Spinal cord (tissue), 10 donors: ENCODE data around the gene DCXR. TPM values are rescaled to one million over a fixed set of nuclear protein-coding genes. Genes with fewer than 3 reads are reported as not detected.
A peak's percentile ranks its signal among the peaks of the same experiment; 100 is the strongest.

Experiments used
- DNase-seq, 6 donors: peaks; one replicate each; pipeline versions ENCODE4 v3.0.0 to v3.0.0-alpha.2; 2013 to 2015; ENCODE audit warnings: low spot score in 6 of 6, low read depth in 4 of 6
- H3K27ac ChIP-seq: one replicate; pipeline ENCODE4 v1.5.1; 2013; ENCODE audit warnings: low read depth, low read length, control low read depth
- H3K27me3 ChIP-seq: one replicate; pipeline ENCODE4 v1.6.1; 2013; ENCODE audit warnings: low read length; ENCODE audit not compliant: control insufficient read depth, insufficient read depth
- H3K36me3 ChIP-seq: one replicate; pipeline ENCODE4 v1.6.1; 2013; ENCODE audit warnings: low read length; ENCODE audit not compliant: control insufficient read depth, insufficient read depth
- H3K4me1 ChIP-seq: one replicate; pipeline ENCODE4 v1.6.1; 2013; ENCODE audit warnings: low read length; ENCODE audit not compliant: control insufficient read depth, insufficient read depth
- H3K4me3 ChIP-seq: one replicate; pipeline ENCODE4 v1.5.1; 2013; ENCODE audit warnings: low read depth, low read length, control low read depth
- H3K9me3 ChIP-seq: one replicate; pipeline ENCODE4 v1.6.1; 2013; ENCODE audit warnings: low read length; ENCODE audit not compliant: control insufficient read depth, insufficient read depth
- WGBS: methylation state at CpG from one replicate; pipeline ENCODE4 v1.1.5; 2013; ENCODE audit warnings: missing lambda C conversion rate; ENCODE audit not compliant: insufficient coverage; 5-methylcytosine and 5-hydroxymethylcytosine counted together
- polyA plus RNA-seq, 2 donors: library from polyadenylated mRNA; unstranded; fragments of 120-200 nt; gene quantifications; one replicate each; pipeline ENCODE4 v1.2.1, GENCODE V29; 2013; ENCODE audit not compliant: insufficient read length in 2 of 2
- total RNA-seq, 2 donors: library from RNA; depleted of rRNA in 1 of 2; stranded (reverse); fragments of 120-200 nt in 1 of 2; fragments of >200 nt in 1 of 2; gene quantifications; one replicate each; pipeline versions ENCODE4 v1.2.3 to v1.2.4, GENCODE V29; 2013 to 2014
- donor health status: healthy.

Gene DCXR
- total and polyA plus RNA-seq, 4 donors: 44.3 to 145 (median 119) TPM

DNA sequence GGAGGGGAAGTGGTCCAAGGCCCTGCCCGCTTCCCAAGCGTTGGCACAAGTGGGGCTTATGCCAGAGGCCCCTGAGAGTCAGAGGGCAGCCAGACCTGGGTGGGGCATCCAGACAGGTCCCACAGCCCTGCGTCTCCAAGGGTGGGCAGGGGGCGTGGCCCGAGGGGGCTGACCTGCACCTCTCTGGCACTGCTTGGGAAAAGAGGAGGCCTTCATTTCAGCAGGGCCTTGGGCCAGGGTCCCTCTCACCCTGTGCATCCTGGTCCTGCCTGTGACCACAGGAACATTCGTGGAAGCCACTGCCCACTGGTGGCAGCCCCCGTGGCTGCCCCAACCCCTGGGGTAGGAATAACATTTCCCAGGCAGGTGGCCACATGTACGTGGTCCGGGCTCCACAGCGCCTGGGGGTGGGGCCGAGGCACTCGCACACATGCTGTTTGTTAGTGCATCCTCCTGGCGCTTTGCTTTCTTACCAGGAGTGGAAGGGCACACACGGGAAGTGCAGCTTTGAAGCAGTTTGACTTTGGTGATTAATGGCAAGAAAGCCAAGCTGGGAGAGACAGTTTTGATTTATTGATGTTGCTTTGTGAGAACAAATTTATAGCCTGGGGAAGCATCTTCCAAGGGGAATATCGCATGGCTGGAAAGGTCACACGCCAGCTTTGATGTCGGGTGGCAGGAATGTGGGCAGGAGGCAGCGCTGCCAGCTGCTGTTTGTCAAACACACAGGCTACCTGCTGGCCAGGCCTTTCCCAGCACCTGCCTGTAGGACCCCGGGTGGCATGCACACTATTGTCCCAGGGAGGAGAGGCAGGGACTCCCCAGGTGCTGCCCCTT, 19.1 kb downstream of the DCXR start:
- Histone ChIP-seq H3K4me1 (peaks cover 59% of the 10 kb centered on the region), H3K36me3 (peaks cover 80% of the 10 kb centered on the region), H3K4me3 (no peak overlapping the region), H3K27ac (no peak overlapping the region), H3K27me3 (no peaks in the 10 kb centered on the region), H3K9me3 (no peaks in the 10 kb centered on the region)
- no peak for DNase-seq
- 68% methylated on average over 19 of the region's 19 CpGs for WGBS

DNA sequence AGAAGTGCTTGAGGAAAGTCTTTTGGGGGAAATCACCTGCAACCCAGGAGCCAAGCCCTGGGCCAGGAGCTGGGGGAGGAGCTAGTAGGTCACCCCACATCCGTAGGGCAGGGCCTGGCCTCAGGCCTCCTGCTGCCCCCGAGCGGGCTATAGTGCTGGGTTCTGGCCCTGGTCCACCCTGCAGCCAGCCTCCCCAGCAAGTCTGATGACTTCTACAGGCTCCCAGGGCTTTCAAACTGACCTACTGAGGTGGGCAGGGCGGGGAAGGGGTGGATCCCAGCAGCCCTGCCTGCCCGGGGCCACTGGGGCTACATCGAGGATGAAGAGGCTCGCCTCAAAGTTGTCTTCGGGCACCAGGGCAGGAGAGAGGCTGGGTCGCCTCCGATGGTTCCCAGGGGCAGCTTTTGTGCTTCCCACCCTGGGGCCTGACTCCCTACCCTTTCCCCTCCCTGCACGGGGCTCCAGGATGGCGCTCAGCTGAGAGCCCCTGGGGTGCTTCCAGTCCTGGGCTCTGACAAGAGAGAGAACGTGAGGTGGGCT, 19.8 kb downstream of the DCXR start:
- H3K36me3 ChIP-seq: peaks cover 86% of the 10 kb centered on the region
- no peak overlapping the region for H3K4me3 ChIP-seq
- no peaks in the 10 kb centered on the region for H3K9me3 ChIP-seq
- peaks cover 66% of the 10 kb centered on the region for H3K4me1 ChIP-seq
- 80% methylated on average over 11 of the region's 13 CpGs for WGBS
- no peak for DNase-seq
- H3K27me3 ChIP-seq: no peaks in the 10 kb centered on the region
- no peak overlapping the region for H3K27ac ChIP-seq

DNA sequence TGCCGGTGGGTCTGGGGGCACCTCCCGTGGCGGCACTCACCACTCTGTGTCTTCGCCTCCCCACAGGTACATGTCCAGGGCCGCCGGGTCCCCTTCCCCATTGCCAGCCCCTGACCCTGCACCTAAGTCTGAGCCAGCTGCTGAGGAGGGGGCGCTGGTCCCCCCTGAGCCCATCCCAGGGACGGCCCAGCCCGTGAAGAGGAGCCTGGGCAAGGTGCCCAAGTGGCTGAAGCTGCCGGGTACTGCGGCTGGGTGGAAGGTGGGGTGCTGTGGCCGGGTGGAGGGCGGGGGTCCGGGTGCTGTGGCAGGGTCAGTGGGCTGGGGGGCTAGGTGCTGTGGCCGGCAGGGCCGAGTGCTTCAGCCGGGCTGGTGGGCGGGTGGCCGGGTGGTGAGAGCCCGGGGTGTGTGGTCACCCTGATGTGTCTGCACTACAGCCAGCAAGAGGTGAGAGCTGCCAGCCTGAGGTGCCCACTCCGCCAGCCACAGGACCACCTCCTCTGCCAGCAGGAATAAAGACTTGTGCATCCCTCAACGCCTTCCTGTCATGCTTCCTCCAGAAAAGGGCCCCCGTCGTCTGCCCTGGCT, 20.5 kb downstream of the DCXR start:
- WGBS: 85% methylated on average over 23 of the region's 24 CpGs
- H3K27ac ChIP-seq: no peak overlapping the region

GRCh38 chr17:82016061-82016874, 21.2 kb downstream of the DCXR start:
- Histone ChIP-seq H3K9me3 (no peaks in the 10 kb centered on the region), H3K27ac (no peak overlapping the region), H3K27me3 (no peaks in the 10 kb centered on the region), H3K4me3 (no peak overlapping the region), H3K36me3 (peaks cover 99% of the 10 kb centered on the region), H3K4me1 (peaks cover 68% of the 10 kb centered on the region)
- 66% methylated on average over 19 of the region's 28 CpGs for WGBS
- no peak for DNase-seq

More for the DNA sequence above, 20.5 kb downstream of the DCXR start:
- no peaks in the 10 kb centered on the region for H3K27me3 ChIP-seq
- DNase-seq: no peak
- H3K4me3 ChIP-seq: no peak overlapping the region
- no peaks in the 10 kb centered on the region for H3K9me3 ChIP-seq
- peaks cover 94% of the 10 kb centered on the region for H3K36me3 ChIP-seq
- H3K4me1 ChIP-seq: peaks cover 69% of the 10 kb centered on the region

- H3K9me3 ChIP-seq: no peaks in the 10 kb centered on the region
- 47% methylated on average over 22 of the region's 24 CpGs for WGBS
- H3K36me3 ChIP-seq: peaks cover 99% of the 10 kb centered on the region
- DNase-seq: no peak
- H3K27ac ChIP-seq: no peak overlapping the region
- no peaks in the 10 kb centered on the region for H3K27me3 ChIP-seq
- H3K4me3 ChIP-seq: no peak overlapping the region
- peaks cover 59% of the 10 kb centered on the region for H3K4me1 ChIP-seq
Measured at GRCh38 chr17:82015311-82015971, 22.1 kb downstream of the DCXR start.

GRCh38 chr17:82014971-82015310, 22.6 kb downstream of the DCXR start:
- Histone ChIP-seq H3K9me3 (no peaks in the 10 kb centered on the region), H3K27me3 (no peaks in the 10 kb centered on the region), H3K36me3 (peaks cover 97% of the 10 kb centered on the region), H3K27ac (no peak overlapping the region), H3K4me3 (no peak overlapping the region), H3K4me1 (peaks cover 54% of the 10 kb centered on the region)
- no peak for DNase-seq
- WGBS: 81% methylated on average over 13 of the region's 13 CpGs

GRCh38 chr17:82014432-82014831, 23.1 kb downstream of the DCXR start:
- Histone ChIP-seq H3K4me1 (peaks cover 53% of the 10 kb centered on the region), H3K27me3 (no peaks in the 10 kb centered on the region), H3K9me3 (no peaks in the 10 kb centered on the region), H3K27ac (no peak overlapping the region), H3K4me3 (no peak overlapping the region), H3K36me3 (peaks cover 97% of the 10 kb centered on the region)
- no peak for DNase-seq
- WGBS: 63% methylated on average over 22 of the region's 23 CpGs

DNA sequence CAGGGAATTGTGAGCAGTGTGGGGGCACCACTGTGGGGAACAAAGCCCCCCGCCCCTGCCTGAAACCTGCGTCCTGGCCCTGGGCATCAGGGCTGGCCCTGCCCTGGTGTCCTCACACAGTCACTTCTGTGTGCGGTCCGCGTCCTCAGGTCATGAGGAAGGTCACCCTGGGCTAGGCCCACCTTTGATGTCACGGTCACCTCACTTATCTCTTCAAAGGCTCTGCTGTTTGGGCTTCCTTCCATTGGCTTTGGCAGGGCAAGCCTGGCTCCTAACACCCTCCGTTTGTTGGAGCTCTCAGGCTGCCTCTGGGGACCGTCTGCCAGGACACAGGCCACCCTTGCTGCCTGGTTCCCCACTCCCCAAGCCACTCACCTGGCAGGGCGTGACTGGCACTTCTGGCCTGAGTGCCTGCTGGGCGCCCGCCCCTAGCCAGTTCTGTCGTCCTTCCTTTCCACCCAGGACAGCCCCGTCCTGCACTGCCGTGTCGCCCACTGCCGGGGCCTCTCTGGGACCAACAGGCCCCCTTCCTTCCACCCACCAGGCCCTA, 23.6 kb downstream of the DCXR start:
- WGBS: 87% methylated on average over 16 of the region's 16 CpGs
- Histone ChIP-seq H3K4me1 (peaks cover 58% of the 10 kb centered on the region), H3K9me3 (no peaks in the 10 kb centered on the region), H3K27me3 (no peaks in the 10 kb centered on the region), H3K27ac (peak overlapping the region; percentile 40), H3K4me3 (no peak overlapping the region), H3K36me3 (peaks cover 97% of the 10 kb centered on the region)
- no peak for DNase-seq

- H3K4me3 ChIP-seq: no peak overlapping the region
- 70% methylated on average over 21 of the region's 22 CpGs for WGBS
- H3K27me3 ChIP-seq: no peaks in the 10 kb centered on the region
- H3K27ac ChIP-seq: peak overlapping the region; percentile 67
- peaks cover 58% of the 10 kb centered on the region for H3K4me1 ChIP-seq
- H3K9me3 ChIP-seq: no peaks in the 10 kb centered on the region
- DNase-seq: peak in 1 of 6 donors; percentile 78
- H3K36me3 ChIP-seq: peaks cover 97% of the 10 kb centered on the region
Measured at GRCh38 chr17:82013341-82013740, 24.2 kb downstream of the DCXR start.
